Urothelium cell line (cell line): ENCODE data around the gene WNT4.

Source experiments
- DNase-seq: peaks from one replicate; pipeline ENCODE4 v3.0.0; 2011; ENCODE audit warnings: low spot score, mixed read lengths
- FAIRE-seq: peaks from 2 replicates; lab custom pipeline; 2011; peaks lifted over from hg19 to GRCh38; lab: Jason Lieb, UNC

The WNT4 gene

DNA sequence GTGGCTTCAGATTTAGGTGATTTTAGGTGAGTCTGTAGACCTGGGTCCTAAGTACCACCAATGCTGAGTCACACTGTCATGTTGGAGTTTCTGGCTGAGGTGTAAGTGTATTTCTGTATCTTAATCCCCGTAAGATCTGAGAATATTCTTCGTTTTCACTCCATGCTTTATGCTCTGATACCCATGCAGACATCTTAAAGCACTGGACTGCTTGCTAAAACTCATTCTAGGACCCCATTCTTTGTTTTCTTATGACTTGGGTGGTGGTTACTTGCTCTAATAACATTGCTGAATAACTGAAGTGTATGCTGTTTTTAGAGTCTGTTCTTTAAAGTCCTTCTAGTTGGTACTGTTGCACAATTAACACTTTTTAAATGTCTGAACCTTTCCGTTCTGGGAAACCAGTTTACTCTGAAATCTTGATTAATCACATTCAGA is 53.7 kb downstream of the WNT4 start:
- no peak for FAIRE-seq
- no peak for DNase-seq

DNA sequence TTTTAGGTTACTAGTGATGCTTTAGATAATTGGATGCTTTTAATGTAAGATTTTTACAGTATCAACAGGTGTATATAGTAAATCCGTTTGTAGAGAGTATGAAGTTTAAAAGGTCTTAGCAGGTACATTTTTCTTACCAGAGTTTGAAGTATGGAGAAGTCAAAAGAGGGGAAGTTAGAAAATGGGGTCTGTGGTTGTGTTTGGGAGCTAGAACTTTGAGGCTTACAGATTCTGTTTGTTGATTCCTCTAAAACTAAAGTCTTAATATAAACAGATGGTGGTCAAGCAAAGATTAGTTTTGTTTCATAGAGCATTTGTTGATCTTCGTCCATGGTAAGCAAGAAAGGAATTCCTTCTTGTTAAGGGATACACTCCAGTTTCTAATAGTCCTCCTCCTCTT is 54.6 kb downstream of the WNT4 start:
- no peak for DNase-seq
- no peak for FAIRE-seq

DNA sequence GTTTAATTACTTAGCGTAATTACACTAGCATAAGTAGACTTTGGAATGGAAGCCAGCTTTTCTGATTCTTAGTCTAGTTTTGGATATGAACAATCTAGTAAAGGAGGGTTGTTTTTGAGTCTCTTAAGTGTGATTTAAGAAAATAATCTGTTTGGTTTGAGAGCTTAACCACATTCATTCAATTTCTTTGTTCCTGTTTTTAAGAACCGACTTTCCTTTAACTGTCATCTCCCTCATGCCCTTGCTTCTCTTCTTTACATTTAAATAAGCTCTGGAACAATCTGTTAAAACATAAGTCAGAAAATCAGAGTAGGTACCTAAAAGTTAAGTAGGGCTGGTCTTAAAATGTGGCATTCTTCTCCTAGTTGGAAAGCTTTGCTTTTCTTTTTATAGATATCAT is 62.7 kb downstream of the WNT4 start:
- FAIRE-seq (no peak), DNase-seq (no peak)

DNA sequence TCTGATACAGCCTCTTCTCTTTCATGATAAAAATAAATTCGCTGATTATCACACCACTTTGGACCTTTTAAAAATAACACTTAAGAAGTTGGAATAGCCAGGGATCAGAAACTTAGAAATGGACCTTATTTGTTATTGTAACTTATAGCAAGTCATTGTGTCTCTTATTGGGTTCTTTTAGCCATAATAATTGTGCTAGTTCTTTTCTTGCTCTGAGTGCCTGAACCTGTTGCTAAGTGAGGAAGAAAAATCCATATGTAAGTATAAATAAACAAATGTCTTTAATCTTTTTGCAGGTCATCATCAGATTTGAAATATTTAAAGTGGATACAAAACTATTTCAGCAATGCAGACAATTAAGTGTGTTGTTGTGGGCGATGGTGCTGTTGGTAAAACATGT is 64.8 kb downstream of the WNT4 start:
- FAIRE-seq = no peak
- no peak for DNase-seq

DNA sequence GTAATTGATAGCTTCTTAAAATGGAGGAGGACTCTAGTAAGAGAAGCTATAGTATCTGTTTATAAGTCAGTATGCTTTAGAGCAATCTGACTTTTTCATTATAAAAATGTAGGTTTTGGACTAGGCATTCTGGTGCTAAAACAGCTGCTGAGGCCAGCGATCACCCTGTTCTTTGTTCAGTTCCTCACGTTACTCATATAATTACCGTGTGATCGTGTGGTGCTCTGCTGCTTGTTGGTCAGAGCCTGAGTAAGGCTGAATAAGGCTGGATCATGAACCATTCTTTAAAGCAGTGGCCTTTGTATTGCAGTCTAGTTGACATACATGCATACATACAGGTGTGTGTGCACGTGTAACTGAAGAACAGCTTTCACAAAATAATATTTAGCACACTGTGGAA is 65.2 kb downstream of the WNT4 start:
- no peak for FAIRE-seq
- no peak for DNase-seq

DNA sequence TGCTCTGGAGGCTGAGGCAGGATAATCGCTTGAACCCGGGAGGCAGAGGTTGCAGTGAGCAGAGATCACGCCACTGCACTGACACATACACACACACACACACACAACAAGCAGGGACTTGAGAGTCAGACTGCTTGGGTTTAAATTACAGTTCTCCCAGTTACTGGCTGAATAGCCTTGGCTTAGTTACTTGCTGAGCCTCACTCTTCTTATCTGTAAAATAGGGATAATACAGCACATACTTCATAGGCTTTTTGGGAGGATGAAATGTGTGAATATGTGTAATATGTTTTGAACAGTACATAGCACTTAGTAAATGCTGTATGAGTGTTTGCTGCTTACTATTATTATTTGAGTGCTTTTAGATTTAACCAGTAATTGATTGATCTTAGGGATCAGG is 66.6 kb downstream of the WNT4 start:
- FAIRE-seq (no peak), DNase-seq (no peak)

DNA sequence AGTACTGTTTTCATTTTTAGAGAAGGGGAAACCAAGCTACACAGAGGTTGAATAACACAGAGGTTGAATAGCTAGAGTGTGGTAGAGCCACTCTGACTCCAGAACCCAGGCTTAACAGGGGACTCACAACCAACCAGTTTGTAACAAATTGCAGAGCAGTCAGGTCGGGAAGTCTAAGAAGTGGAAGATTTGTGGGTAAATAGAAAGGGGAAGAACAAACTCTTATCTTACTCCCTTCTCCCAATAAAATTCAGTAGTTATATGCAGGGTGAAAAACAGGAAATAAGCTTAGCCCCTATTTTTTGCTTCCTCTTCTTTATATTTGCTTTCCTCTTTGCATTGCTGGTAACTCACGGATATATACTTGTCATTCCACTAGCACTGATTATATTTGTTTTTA is 67.2 kb downstream of the WNT4 start:
- no peak for FAIRE-seq
- no peak for DNase-seq

DNA sequence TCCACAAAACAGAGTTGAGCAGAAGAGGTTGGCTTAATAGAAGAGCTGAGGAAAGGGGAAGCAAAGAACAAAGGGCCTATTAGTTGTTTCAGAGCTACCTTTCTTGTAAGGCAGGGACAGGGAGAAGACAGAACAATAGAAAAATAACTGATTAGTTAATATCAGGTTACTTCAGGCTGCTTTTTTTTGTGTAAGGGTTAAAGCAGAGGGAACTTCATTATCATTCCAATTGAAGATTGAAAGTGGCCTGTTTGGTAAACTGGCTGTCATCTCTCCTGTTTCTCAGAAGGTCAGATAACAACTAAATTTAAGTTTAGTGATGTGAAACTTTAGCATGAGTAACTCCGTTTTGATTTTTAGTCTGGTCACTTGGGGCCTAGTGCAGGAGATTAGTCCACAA is 68.1 kb downstream of the WNT4 start:
- no peak for DNase-seq
- FAIRE-seq = no peak

DNA sequence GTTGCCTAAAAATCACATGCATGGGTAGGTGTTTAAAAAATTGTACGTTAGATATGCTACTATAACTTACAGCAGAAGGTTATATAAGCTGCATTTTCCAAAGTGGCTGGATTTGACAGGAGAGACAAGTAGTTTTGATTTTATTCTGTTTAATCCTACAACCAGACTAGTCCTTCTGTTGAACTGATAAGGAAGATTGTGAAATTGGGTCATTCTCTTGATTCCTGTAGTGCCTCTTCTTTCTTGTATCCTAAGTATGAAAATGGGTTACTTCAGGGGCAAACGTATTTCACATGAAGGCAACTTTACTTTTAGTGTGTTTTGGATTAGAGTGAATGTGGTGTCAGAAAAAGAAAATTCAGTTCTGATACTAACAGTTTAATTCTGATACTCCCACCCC is 71.4 kb downstream of the WNT4 start:
- no peak for FAIRE-seq

More for the DNA sequence above, 71.4 kb downstream of the WNT4 start:
- no peak for DNase-seq
